WTC11 (cell line): ENCODE data around the gene CLCN1. TPM values are rescaled to one million over a fixed set of nuclear protein-coding genes. Genes with fewer than 3 reads are reported as not detected.

Experiments used
- ATAC-seq: fragments of 200-7000 bp; cut with Tn5 transposase; 2 replicates; pipeline ENCODE4 v1.10.0; 2021; ENCODE audit warnings: mild to moderate bottlenecking, moderate library complexity
- CTCF ChIA-PET: fragments of 300-600 bp; sonication (Branson Sonifier 250); formaldehyde crosslinking; loops from one replicate; lab custom pipeline; 2021; ENCODE audit warnings: antibody characterized with exemption; lab: Charles Lee
- POLR2A ChIA-PET: fragments of 350-600 bp; sonication (Branson Sonifier 250); formaldehyde crosslinking; loops from one replicate; lab custom pipeline; 2021; ENCODE audit warnings: antibody characterized with exemption; lab: Charles Lee
- DNase-seq: peaks from one replicate; pipeline ENCODE4 v3.0.0; 2021; ENCODE audit warnings: low spot score
- H3K27ac Mint-ChIP-seq: 2 replicates; pipeline ENCODE4 v1.8.0; 2021; ENCODE audit warnings: mixed read lengths
- H3K27me3 Mint-ChIP-seq: 2 replicates; pipeline ENCODE4 v1.8.0; 2021; ENCODE audit warnings: low read depth, mild to moderate bottlenecking, moderate library complexity, mixed read lengths
- H3K36me3 Mint-ChIP-seq: 2 replicates; pipeline ENCODE4 v1.8.0; 2021; ENCODE audit warnings: mixed read lengths
- H3K4me1 Mint-ChIP-seq: 2 replicates; pipeline ENCODE4 v1.8.0; 2022; ENCODE audit warnings: mixed read lengths
- H3K4me3 Mint-ChIP-seq: 2 replicates; pipeline ENCODE4 v1.8.0; 2021; ENCODE audit warnings: mild to moderate bottlenecking, moderate library complexity, mixed read lengths
- H3K9me3 Mint-ChIP-seq: 2 replicates; pipeline ENCODE4 v1.8.0; 2021; ENCODE audit warnings: mixed read lengths
- CREM ChIP-seq: sonication (generic); formaldehyde crosslinking; IDR thresholded peaks from 2 replicates; pipeline ENCODE4 v1.8.1; 2022; ENCODE audit warnings: mild to moderate bottlenecking, missing genetic modification reagents, moderate library complexity
- ELF4 ChIP-seq: sonication (generic); formaldehyde crosslinking; IDR thresholded peaks from 2 replicates; pipeline ENCODE4 v1.8.1; 2022; ENCODE audit warnings: low read depth, mild to moderate bottlenecking, moderate library complexity, missing genetic modification reagents
- FOXK1 ChIP-seq: sonication (generic); formaldehyde crosslinking; IDR thresholded peaks from 2 replicates; pipeline ENCODE4 v1.8.0; 2022; ENCODE audit warnings: mild to moderate bottlenecking, moderate library complexity, missing genetic modification reagents
- FOXP1 ChIP-seq: sonication (generic); formaldehyde crosslinking; IDR thresholded peaks from 2 replicates; pipeline ENCODE4 v1.8.0; 2022; ENCODE audit warnings: missing genetic modification reagents, mild to moderate bottlenecking, moderate library complexity, borderline replicate concordance
- MYBL2 ChIP-seq: sonication (generic); formaldehyde crosslinking; IDR thresholded peaks from 2 replicates; pipeline ENCODE4 v1.8.1; 2023; ENCODE audit warnings: mild to moderate bottlenecking, moderate library complexity, missing genetic modification reagents
- RELA ChIP-seq: sonication (generic); formaldehyde crosslinking; IDR thresholded peaks from 2 replicates; pipeline ENCODE4 v1.8.1; 2022; ENCODE audit warnings: missing genetic modification reagents, mild to moderate bottlenecking, borderline replicate concordance
- SOX15 ChIP-seq: fragments of 250-450 bp; sonication (Bioruptor Pico); IDR thresholded peaks from 2 replicates; pipeline ENCODE4 v1.9.0; 2021; ENCODE audit warnings: mild to moderate bottlenecking
- SP1 ChIP-seq: sonication (generic); formaldehyde crosslinking; conservative IDR thresholded peaks from 2 replicates; pipeline ENCODE4 v1.8.1; 2022; ENCODE audit warnings: missing genetic modification reagents
- ZNF232 ChIP-seq: sonication (generic); formaldehyde crosslinking; IDR thresholded peaks from 2 replicates; pipeline ENCODE4 v1.8.0; 2022; ENCODE audit warnings: mild to moderate bottlenecking, missing genetic modification reagents
- ZNF263 ChIP-seq: sonication (generic); formaldehyde crosslinking; IDR thresholded peaks from 2 replicates; pipeline ENCODE4 v1.8.1; 2022; ENCODE audit warnings: low read depth, mild to moderate bottlenecking, moderate library complexity, missing genetic modification reagents
- ZNF416 ChIP-seq: fragments of 250-450 bp; sonication (Bioruptor Pico); IDR thresholded peaks from 2 replicates; pipeline ENCODE4 v1.9.0; 2021; ENCODE audit warnings: mild to moderate bottlenecking, inconsistent platforms
- ZNF671 ChIP-seq: fragments of 250-450 bp; sonication (Bioruptor Pico); IDR thresholded peaks from 2 replicates; pipeline ENCODE4 v1.8.0; 2021; ENCODE audit warnings: mild to moderate bottlenecking
- total RNA-seq: library from RNA; stranded (reverse); gene quantifications from 3 replicates; pipeline ENCODE4 v1.2.3, GENCODE V29; 2021
- TF ChIP-seq, protein P1 (sequence below): sonication (generic); formaldehyde crosslinking; conservative IDR thresholded peaks from 2 replicates; pipeline ENCODE4 v1.8.1; 2023; ENCODE audit warnings: mild to moderate bottlenecking, low read depth, missing genetic modification reagents, moderate library complexity
- TF ChIP-seq, protein P2 (sequence below): sonication (generic); formaldehyde crosslinking; IDR thresholded peaks from 2 replicates; pipeline ENCODE4 v1.8.0; 2023; ENCODE audit warnings: mild to moderate bottlenecking, missing genetic modification reagents
- TF ChIP-seq, protein P3 (sequence below): fragments of 250-450 bp; sonication (Bioruptor Pico); IDR thresholded peaks from 2 replicates; pipeline ENCODE4 v1.9.0; 2021; ENCODE audit warnings: mild to moderate bottlenecking, borderline replicate concordance
- TF ChIP-seq, protein P4 (sequence below): fragments of 250-450 bp; sonication (Bioruptor Pico); IDR thresholded peaks from 2 replicates; pipeline ENCODE4 v1.9.0; 2021; ENCODE audit warnings: mild to moderate bottlenecking
- TF ChIP-seq, protein P5 (sequence below): sonication (generic); formaldehyde crosslinking; IDR thresholded peaks from 2 replicates; pipeline ENCODE4 v1.8.1; 2023; ENCODE audit warnings: mild to moderate bottlenecking, missing genetic modification reagents, borderline replicate concordance
- TF ChIP-seq, protein P6 (sequence below): fragments of 250-450 bp; sonication (Bioruptor Pico); IDR thresholded peaks from 2 replicates; pipeline ENCODE4 v1.9.0; 2021; ENCODE audit warnings: mild to moderate bottlenecking

The CLCN1 gene
- total RNA-seq, 1 experiment from 2014 or later: 0.28 TPM

DNA sequence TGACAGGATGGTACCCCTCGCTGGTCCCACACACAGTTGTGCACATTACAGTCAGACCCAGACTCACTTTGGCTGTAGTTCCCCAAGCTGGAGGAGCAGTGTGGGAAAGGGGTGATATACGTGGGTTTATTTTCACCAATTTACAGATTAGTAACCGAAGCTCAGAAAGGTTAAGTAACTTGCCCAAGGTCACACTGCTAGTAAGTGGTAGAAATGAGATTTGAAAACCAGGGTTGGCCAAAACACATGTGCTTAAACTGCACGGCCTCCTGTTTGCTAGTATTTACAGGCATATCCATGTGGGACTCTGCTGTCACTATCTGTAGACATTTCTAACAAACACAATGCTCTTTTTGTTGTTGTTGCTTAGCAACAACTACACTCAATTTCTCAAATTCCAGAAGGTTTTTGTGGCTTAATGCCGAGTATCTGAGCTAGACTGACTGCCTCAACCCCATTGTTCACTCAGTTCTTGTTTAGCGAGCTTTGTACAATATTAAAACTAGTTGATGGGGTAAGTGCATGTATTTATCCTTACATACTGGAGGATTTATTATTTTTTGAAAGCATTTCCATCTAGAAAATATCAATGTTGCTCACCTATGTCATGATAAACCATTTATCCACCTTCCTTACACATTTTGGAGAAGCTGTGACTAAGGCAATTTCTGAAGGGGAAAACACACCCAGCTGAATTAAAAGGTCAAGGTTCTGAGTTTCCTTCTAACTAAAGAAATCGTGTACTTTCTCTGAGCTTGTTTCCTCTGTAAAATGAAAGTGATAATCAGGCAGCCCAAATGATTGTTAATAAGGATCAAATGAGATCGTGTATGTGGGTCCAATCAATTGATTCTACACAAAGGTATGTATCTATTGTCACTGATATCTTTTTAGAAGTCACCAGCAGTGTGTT lies 36.5 kb upstream of the CLCN1 start:
- CTCF ChIA-PET: interaction anchor here (0.9 to 1.5 kb wide), 5 partner anchors 9 to 468 kb away, joined by 3 to 4 read pairs (median 4); partner anchors contain the start of gene CASP2
- Mint-ChIP-seq H3K27me3 (peaks cover 11% of the 10 kb centered on the region), H3K4me3 (no peak overlapping the region), H3K4me1 (peaks cover 14% of the 10 kb centered on the region), H3K36me3 (no peaks in the 10 kb centered on the region), H3K9me3 (no peaks in the 10 kb centered on the region), H3K27ac (no peak overlapping the region)
- TF ChIP-seq, protein P1, sequence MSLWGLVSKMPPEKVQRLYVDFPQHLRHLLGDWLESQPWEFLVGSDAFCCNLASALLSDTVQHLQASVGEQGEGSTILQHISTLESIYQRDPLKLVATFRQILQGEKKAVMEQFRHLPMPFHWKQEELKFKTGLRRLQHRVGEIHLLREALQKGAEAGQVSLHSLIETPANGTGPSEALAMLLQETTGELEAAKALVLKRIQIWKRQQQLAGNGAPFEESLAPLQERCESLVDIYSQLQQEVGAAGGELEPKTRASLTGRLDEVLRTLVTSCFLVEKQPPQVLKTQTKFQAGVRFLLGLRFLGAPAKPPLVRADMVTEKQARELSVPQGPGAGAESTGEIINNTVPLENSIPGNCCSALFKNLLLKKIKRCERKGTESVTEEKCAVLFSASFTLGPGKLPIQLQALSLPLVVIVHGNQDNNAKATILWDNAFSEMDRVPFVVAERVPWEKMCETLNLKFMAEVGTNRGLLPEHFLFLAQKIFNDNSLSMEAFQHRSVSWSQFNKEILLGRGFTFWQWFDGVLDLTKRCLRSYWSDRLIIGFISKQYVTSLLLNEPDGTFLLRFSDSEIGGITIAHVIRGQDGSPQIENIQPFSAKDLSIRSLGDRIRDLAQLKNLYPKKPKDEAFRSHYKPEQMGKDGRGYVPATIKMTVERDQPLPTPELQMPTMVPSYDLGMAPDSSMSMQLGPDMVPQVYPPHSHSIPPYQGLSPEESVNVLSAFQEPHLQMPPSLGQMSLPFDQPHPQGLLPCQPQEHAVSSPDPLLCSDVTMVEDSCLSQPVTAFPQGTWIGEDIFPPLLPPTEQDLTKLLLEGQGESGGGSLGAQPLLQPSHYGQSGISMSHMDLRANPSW (CRISPR knock-in tag): no peak
- TF ChIP-seq, protein P2, sequence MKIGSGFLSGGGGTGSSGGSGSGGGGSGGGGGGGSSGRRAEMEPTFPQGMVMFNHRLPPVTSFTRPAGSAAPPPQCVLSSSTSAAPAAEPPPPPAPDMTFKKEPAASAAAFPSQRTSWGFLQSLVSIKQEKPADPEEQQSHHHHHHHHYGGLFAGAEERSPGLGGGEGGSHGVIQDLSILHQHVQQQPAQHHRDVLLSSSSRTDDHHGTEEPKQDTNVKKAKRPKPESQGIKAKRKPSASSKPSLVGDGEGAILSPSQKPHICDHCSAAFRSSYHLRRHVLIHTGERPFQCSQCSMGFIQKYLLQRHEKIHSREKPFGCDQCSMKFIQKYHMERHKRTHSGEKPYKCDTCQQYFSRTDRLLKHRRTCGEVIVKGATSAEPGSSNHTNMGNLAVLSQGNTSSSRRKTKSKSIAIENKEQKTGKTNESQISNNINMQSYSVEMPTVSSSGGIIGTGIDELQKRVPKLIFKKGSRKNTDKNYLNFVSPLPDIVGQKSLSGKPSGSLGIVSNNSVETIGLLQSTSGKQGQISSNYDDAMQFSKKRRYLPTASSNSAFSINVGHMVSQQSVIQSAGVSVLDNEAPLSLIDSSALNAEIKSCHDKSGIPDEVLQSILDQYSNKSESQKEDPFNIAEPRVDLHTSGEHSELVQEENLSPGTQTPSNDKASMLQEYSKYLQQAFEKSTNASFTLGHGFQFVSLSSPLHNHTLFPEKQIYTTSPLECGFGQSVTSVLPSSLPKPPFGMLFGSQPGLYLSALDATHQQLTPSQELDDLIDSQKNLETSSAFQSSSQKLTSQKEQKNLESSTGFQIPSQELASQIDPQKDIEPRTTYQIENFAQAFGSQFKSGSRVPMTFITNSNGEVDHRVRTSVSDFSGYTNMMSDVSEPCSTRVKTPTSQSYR: no peak
- TF ChIP-seq, protein P3, sequence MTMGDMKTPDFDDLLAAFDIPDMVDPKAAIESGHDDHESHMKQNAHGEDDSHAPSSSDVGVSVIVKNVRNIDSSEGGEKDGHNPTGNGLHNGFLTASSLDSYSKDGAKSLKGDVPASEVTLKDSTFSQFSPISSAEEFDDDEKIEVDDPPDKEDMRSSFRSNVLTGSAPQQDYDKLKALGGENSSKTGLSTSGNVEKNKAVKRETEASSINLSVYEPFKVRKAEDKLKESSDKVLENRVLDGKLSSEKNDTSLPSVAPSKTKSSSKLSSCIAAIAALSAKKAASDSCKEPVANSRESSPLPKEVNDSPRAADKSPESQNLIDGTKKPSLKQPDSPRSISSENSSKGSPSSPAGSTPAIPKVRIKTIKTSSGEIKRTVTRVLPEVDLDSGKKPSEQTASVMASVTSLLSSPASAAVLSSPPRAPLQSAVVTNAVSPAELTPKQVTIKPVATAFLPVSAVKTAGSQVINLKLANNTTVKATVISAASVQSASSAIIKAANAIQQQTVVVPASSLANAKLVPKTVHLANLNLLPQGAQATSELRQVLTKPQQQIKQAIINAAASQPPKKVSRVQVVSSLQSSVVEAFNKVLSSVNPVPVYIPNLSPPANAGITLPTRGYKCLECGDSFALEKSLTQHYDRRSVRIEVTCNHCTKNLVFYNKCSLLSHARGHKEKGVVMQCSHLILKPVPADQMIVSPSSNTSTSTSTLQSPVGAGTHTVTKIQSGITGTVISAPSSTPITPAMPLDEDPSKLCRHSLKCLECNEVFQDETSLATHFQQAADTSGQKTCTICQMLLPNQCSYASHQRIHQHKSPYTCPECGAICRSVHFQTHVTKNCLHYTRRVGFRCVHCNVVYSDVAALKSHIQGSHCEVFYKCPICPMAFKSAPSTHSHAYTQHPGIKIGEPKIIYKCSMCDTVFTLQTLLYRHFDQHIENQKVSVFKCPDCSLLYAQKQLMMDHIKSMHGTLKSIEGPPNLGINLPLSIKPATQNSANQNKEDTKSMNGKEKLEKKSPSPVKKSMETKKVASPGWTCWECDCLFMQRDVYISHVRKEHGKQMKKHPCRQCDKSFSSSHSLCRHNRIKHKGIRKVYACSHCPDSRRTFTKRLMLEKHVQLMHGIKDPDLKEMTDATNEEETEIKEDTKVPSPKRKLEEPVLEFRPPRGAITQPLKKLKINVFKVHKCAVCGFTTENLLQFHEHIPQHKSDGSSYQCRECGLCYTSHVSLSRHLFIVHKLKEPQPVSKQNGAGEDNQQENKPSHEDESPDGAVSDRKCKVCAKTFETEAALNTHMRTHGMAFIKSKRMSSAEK: no peak
- TF ChIP-seq ZNF671 (CRISPR knock-in tag) (no peak), ZNF263 (no peak), FOXP1 (CRISPR knock-in tag) (no peak), ELF4 (CRISPR knock-in tag) (no peak), RELA (CRISPR knock-in tag) (no peak), MYBL2 (CRISPR knock-in tag) (no peak), ZNF416 (CRISPR knock-in tag) (no peak), SOX15 (CRISPR knock-in tag) (no peak), ZNF232 (CRISPR knock-in tag) (no peak), SP1 (CRISPR knock-in tag) (no peak), CREM (no peak), FOXK1 (CRISPR knock-in tag) (no peak)
- TF ChIP-seq, protein P4, sequence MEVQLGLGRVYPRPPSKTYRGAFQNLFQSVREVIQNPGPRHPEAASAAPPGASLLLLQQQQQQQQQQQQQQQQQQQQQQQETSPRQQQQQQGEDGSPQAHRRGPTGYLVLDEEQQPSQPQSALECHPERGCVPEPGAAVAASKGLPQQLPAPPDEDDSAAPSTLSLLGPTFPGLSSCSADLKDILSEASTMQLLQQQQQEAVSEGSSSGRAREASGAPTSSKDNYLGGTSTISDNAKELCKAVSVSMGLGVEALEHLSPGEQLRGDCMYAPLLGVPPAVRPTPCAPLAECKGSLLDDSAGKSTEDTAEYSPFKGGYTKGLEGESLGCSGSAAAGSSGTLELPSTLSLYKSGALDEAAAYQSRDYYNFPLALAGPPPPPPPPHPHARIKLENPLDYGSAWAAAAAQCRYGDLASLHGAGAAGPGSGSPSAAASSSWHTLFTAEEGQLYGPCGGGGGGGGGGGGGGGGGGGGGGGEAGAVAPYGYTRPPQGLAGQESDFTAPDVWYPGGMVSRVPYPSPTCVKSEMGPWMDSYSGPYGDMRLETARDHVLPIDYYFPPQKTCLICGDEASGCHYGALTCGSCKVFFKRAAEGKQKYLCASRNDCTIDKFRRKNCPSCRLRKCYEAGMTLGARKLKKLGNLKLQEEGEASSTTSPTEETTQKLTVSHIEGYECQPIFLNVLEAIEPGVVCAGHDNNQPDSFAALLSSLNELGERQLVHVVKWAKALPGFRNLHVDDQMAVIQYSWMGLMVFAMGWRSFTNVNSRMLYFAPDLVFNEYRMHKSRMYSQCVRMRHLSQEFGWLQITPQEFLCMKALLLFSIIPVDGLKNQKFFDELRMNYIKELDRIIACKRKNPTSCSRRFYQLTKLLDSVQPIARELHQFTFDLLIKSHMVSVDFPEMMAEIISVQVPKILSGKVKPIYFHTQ (CRISPR knock-in tag): no peak
- TF ChIP-seq, protein P5, sequence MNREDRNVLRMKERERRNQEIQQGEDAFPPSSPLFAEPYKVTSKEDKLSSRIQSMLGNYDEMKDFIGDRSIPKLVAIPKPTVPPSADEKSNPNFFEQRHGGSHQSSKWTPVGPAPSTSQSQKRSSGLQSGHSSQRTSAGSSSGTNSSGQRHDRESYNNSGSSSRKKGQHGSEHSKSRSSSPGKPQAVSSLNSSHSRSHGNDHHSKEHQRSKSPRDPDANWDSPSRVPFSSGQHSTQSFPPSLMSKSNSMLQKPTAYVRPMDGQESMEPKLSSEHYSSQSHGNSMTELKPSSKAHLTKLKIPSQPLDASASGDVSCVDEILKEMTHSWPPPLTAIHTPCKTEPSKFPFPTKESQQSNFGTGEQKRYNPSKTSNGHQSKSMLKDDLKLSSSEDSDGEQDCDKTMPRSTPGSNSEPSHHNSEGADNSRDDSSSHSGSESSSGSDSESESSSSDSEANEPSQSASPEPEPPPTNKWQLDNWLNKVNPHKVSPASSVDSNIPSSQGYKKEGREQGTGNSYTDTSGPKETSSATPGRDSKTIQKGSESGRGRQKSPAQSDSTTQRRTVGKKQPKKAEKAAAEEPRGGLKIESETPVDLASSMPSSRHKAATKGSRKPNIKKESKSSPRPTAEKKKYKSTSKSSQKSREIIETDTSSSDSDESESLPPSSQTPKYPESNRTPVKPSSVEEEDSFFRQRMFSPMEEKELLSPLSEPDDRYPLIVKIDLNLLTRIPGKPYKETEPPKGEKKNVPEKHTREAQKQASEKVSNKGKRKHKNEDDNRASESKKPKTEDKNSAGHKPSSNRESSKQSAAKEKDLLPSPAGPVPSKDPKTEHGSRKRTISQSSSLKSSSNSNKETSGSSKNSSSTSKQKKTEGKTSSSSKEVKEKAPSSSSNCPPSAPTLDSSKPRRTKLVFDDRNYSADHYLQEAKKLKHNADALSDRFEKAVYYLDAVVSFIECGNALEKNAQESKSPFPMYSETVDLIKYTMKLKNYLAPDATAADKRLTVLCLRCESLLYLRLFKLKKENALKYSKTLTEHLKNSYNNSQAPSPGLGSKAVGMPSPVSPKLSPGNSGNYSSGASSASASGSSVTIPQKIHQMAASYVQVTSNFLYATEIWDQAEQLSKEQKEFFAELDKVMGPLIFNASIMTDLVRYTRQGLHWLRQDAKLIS (CRISPR knock-in tag): no peak
- TF ChIP-seq, protein P6, sequence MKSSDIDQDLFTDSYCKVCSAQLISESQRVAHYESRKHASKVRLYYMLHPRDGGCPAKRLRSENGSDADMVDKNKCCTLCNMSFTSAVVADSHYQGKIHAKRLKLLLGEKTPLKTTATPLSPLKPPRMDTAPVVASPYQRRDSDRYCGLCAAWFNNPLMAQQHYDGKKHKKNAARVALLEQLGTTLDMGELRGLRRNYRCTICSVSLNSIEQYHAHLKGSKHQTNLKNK (CRISPR knock-in tag): no peak
- no peak for ATAC-seq
- no peak for DNase-seq
- POLR2A ChIA-PET: no interaction called here
